NT2/D1 (cell line): ENCODE results near the gene TUBA4B.
A peak's percentile ranks its signal among the peaks of the same experiment; 100 is the strongest.

Experiments used
- DNase-seq: peaks from one replicate; pipeline ENCODE4 v3.0.0-alpha.2; 2011; ENCODE audit warnings: low read depth, low spot score
- H3K27me3 ChIP-seq: 2 replicates; pipeline ENCODE4 v1.6.0; 2011; ENCODE audit warnings: mild to moderate bottlenecking; ENCODE audit not compliant: insufficient read length, insufficient read depth
- H3K36me3 ChIP-seq: 2 replicates; pipeline ENCODE4 v1.6.1; 2011; ENCODE audit warnings: mild to moderate bottlenecking, low read length, mixed read lengths; ENCODE audit not compliant: insufficient read depth, insufficient read length
- H3K4me1 ChIP-seq: 2 replicates; pipeline ENCODE4 v1.5.1; 2011; ENCODE audit not compliant: insufficient read depth, insufficient read length
- H3K4me3 ChIP-seq: 2 replicates; pipeline ENCODE4 v1.5.1; 2011; ENCODE audit warnings: low read depth; ENCODE audit not compliant: insufficient read length
- H3K9ac ChIP-seq: 2 replicates; pipeline ENCODE4 v1.6.0; 2011; ENCODE audit warnings: low read depth; ENCODE audit not compliant: insufficient read length
- H3K9me3 ChIP-seq: 2 replicates; pipeline ENCODE4 v1.5.1; 2011; ENCODE audit warnings: mild to moderate bottlenecking, low read length; ENCODE audit not compliant: insufficient read depth
- SUZ12 ChIP-seq: IDR thresholded peaks from 2 replicates; pipeline ENCODE4 v1.6.1; 2011; ENCODE audit not compliant: insufficient read length, insufficient read depth; ENCODE audit errors: extremely low read depth
- YY1 ChIP-seq: IDR thresholded peaks from 2 replicates; pipeline ENCODE4 v1.6.1; 2011; ENCODE audit not compliant: insufficient read length, insufficient read depth
- ZNF274 ChIP-seq: IDR thresholded peaks from 2 replicates; pipeline ENCODE4 v1.6.1; 2011; ENCODE audit warnings: mild to moderate bottlenecking, low read depth, low read length

The TUBA4B gene

GRCh38 chr2:219245899-219246230 is 7.2 kb upstream of the TUBA4B start:
- H3K4me3 ChIP-seq, result peak overlapping the region; percentile 97
- peaks cover 14% of the 10 kb centered on the region for H3K4me1 ChIP-seq
- peak overlapping the region; percentile 98 for H3K9ac ChIP-seq
- DNase-seq, result no peak
- H3K9me3 ChIP-seq, result no peaks in the 10 kb centered on the region
- H3K36me3 ChIP-seq, result peaks cover 45% of the 10 kb centered on the region
- H3K27me3 ChIP-seq, result no peaks in the 10 kb centered on the region
- no peak for TF ChIP-seq SUZ12
- no peak for TF ChIP-seq ZNF274
- TF ChIP-seq YY1, result no peak

GRCh38 chr2:219246559-219246958 is 6.5 kb upstream of the TUBA4B start:
- Histone ChIP-seq H3K4me1 (peaks cover 14% of the 10 kb centered on the region), H3K36me3 (peaks cover 52% of the 10 kb centered on the region), H3K27me3 (peaks cover 2% of the 10 kb centered on the region), H3K9ac (no peak overlapping the region), H3K9me3 (no peaks in the 10 kb centered on the region), H3K4me3 (no peak overlapping the region)
- DNase-seq, result no peak
- TF ChIP-seq SUZ12, result no peak
- TF ChIP-seq ZNF274, result no peak
- no peak for TF ChIP-seq YY1

GRCh38 chr2:219247678-219248642 is 5.1 kb upstream of the TUBA4B start:
- no peak for TF ChIP-seq SUZ12
- no peak for TF ChIP-seq ZNF274
- TF ChIP-seq YY1, result no peak
- Histone ChIP-seq H3K9me3 (no peaks in the 10 kb centered on the region), H3K27me3 (peaks cover 16% of the 10 kb centered on the region), H3K9ac (no peak overlapping the region), H3K36me3 (peaks cover 52% of the 10 kb centered on the region), H3K4me3 (no peak overlapping the region), H3K4me1 (peaks cover 23% of the 10 kb centered on the region)
- DNase-seq, result no peak

GRCh38 chr2:219248845-219249202 is 4.2 kb upstream of the TUBA4B start:
- peaks cover 23% of the 10 kb centered on the region for H3K4me1 ChIP-seq
- peak overlapping the region; percentile 46 for H3K9ac ChIP-seq
- no peaks in the 10 kb centered on the region for H3K9me3 ChIP-seq
- TF ChIP-seq ZNF274 (no peak), SUZ12 (no peak), YY1 (no peak)
- H3K36me3 ChIP-seq, result peaks cover 52% of the 10 kb centered on the region
- peaks cover 25% of the 10 kb centered on the region for H3K27me3 ChIP-seq
- DNase-seq, result no peak
- H3K4me3 ChIP-seq, result no peak overlapping the region

DNA sequence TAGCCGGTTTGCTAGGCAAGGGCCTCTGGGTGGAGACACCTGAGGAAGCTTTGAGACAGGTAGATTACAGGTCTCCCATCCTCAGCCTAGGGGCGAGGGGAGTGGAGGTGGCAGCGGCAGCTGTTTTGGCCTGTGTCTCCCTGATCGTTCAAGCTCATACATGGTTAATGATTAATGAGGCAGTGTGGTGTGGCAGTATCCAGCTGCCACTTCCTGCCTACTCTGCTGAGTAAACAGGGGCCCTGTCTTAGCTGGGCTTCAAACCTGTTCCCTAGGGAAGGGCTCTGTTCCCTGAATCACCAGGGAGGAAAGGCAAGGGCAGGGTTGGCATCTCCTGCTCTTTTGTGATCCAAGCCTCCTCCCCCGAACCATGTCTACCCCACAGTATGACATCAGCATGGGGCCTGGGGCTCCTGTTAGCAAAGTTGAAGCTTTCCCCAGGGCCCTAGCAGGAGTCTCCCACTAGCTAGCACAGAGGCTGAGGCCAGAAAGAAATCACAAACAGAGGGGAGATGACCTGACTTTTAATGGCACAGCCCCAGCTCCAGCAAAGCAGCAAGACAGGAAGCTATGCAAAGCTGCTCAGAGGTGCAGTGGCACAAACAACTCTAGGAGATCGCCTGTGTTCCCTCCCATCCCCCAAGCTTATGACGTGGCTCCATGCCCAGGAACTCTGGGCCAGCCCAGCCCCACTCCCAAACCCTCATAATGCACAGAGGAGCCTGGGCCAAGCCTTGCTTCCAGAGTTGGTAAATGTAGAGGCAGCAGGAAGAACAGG is 3.7 kb upstream of the TUBA4B start:
- Histone ChIP-seq H3K27me3 (peaks cover 30% of the 10 kb centered on the region), H3K4me3 (peak overlapping the region; percentile 1), H3K9me3 (no peaks in the 10 kb centered on the region), H3K36me3 (peaks cover 52% of the 10 kb centered on the region), H3K9ac (peak overlapping the region; percentile 46), H3K4me1 (peaks cover 27% of the 10 kb centered on the region)
- DNase-seq, result no peak
- no peak for TF ChIP-seq YY1
- no peak for TF ChIP-seq ZNF274
- TF ChIP-seq SUZ12, result no peak

DNA sequence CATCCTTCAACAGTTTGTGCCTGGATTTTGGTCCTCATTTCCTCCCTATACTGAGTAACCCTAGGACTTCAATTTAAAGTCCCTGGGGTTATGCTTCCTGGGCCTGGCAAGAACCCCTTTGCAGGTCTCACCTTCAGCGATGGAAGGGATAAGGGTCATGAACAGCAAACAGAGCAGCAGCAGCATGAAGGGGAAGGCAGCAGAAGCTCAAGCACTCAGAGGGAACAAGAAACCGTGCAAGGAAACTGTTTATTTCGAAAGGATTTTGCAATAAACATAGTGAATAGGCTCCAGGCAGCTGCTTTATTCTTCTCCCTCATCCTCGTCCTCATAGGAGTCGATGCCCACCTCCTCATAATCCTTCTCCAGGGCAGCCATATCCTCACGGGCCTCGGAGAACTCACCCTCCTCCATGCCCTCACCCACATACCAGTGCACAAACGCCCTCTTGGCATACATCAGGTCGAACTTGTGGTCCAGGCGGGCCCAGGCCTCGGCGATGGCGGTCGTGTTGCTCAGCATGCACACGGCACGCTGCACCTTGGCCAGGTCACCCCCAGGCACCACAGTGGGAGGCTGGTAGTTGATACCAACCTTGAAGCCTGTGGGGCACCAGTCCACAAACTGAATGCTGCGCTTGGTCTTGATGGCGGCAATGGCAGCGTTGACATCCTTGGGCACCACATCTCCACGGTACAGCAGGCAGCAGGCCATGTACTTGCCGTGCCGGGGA is 2.8 kb upstream of the TUBA4B start:
- H3K9ac ChIP-seq, result no peak overlapping the region
- H3K27me3 ChIP-seq, result peaks cover 38% of the 10 kb centered on the region
- H3K9me3 ChIP-seq, result no peaks in the 10 kb centered on the region
- peaks cover 52% of the 10 kb centered on the region for H3K36me3 ChIP-seq
- peak overlapping the region; percentile 1 for H3K4me3 ChIP-seq
- peaks cover 25% of the 10 kb centered on the region for H3K4me1 ChIP-seq
- no peak for DNase-seq
- no peak for TF ChIP-seq ZNF274
- TF ChIP-seq SUZ12, result no peak
- TF ChIP-seq YY1, result no peak

DNA sequence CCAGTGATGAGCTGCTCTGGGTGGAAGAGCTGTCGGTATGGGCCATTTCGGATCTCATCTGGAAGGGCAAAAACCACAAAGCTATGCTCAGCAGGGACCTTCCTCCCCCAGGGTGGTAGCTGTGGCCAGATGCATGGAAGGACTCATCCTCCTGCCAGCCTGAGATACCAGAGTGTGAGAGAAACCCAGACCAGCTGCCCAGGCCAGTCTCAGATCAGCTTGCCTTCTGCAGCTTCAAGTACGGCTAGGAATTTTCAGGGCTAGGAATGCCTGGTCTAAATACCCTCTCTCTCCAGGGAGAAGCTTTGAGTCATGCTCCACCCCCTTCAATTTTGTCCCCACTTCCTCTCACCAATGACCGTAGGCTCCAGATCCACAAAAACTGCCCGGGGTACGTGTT is 1.4 kb upstream of the TUBA4B start:
- no peak for TF ChIP-seq SUZ12
- no peak for TF ChIP-seq YY1
- TF ChIP-seq ZNF274, result no peak
- Histone ChIP-seq H3K4me3 (no peak overlapping the region), H3K9ac (no peak overlapping the region), H3K27me3 (peaks cover 53% of the 10 kb centered on the region), H3K9me3 (no peaks in the 10 kb centered on the region), H3K4me1 (peaks cover 25% of the 10 kb centered on the region), H3K36me3 (peaks cover 48% of the 10 kb centered on the region)
- no peak for DNase-seq
